HFFc6 (cell line): ENCODE data around the gene KCNJ5. TPM values are rescaled to one million over a fixed set of nuclear protein-coding genes. Genes with fewer than 3 reads are reported as not detected.
"Not testable (repeated sequence)": the region's sequence is repeated elsewhere in the genome, so short reads cannot be mapped to it uniquely, and the experiment has no call there.

Experiments
- DNase-seq: peaks from one replicate; pipeline ENCODE4 v3.0.0-alpha.2; 2018
- H3K27ac Mint-ChIP-seq: 2 replicates; pipeline ENCODE4 v1.8.0; 2020; ENCODE audit warnings: mild to moderate bottlenecking, mixed read lengths
- H3K27me3 Mint-ChIP-seq: 2 replicates; pipeline ENCODE4 v1.8.0; 2021; ENCODE audit warnings: mild to moderate bottlenecking, moderate library complexity, mixed read lengths; ENCODE audit not compliant: insufficient read depth
- H3K36me3 Mint-ChIP-seq: 2 replicates; pipeline ENCODE4 v1.8.0; 2021; ENCODE audit warnings: low read depth, mixed read lengths
- H3K4me1 Mint-ChIP-seq: 2 replicates; pipeline ENCODE4 v1.8.0; 2020; ENCODE audit warnings: low read depth, mixed read lengths
- H3K4me3 Mint-ChIP-seq: 2 replicates; pipeline ENCODE4 v1.8.0; 2020; ENCODE audit warnings: mild to moderate bottlenecking, moderate library complexity, mixed read lengths
- H3K9me3 Mint-ChIP-seq: 2 replicates; pipeline ENCODE4 v1.8.0; 2020; ENCODE audit warnings: mild to moderate bottlenecking, mixed read lengths
- CTCF ChIP-seq: fragments of 200-600 bp; sonication (generic); IDR thresholded peaks from 2 replicates; pipeline ENCODE4 v1.5.0; 2021; ENCODE audit warnings: antibody characterized with exemption, mild to moderate bottlenecking
- total RNA-seq, 6 experiments: library from RNA; stranded (reverse); fragmentation: NEBNext Ultra II Directional; extraction: Animal tissue kit (Norgen Biotek cat#: 25700); gene quantifications; 2 replicates in 1 of 6; 3 replicates in 5 of 6; pipeline ENCODE4 v1.2.3, GENCODE V29; 2021

KCNJ5 gene
- total RNA-seq, 6 experiments from 2014 or later: not detected

GRCh38 chr11:128916037-128916572, 24.9 kb downstream of the KCNJ5 start:
- no peak for DNase-seq
- Mint-ChIP-seq H3K4me1 (no peaks in the 10 kb centered on the region), H3K27ac (no peak overlapping the region), H3K36me3 (peaks cover 6% of the 10 kb centered on the region), H3K27me3 (peaks cover 53% of the 10 kb centered on the region), H3K9me3 (peaks cover 7% of the 10 kb centered on the region), H3K4me3 (no peak overlapping the region)
- no peak for TF ChIP-seq CTCF

DNA sequence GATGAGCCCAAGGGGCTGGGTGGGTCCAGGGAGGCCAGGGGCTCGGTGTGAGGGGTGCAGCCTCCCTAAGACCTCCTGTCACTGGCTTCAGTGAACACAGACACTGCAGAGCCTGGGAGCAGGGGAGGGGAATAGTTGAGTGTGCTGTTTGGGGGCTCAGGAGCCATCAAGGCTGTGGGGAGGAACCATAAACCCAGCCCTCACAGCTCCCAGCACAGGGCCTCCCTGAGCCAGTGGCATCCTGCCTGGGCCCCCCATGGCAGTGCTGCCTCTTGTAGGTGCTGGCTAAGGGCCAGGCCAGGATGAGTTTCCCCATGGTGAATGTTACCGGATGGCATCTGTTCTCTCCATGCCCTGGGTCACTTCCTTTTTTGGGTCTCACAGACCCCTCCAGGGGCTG, 25.5 kb downstream of the KCNJ5 start:
- Mint-ChIP-seq H3K36me3 (peaks cover 6% of the 10 kb centered on the region), H3K4me3 (no peak overlapping the region), H3K27me3 (peaks cover 57% of the 10 kb centered on the region), H3K27ac (no peak overlapping the region), H3K4me1 (no peaks in the 10 kb centered on the region), H3K9me3 (peaks cover 7% of the 10 kb centered on the region)
- no peak for TF ChIP-seq CTCF
- DNase-seq: no peak

DNA sequence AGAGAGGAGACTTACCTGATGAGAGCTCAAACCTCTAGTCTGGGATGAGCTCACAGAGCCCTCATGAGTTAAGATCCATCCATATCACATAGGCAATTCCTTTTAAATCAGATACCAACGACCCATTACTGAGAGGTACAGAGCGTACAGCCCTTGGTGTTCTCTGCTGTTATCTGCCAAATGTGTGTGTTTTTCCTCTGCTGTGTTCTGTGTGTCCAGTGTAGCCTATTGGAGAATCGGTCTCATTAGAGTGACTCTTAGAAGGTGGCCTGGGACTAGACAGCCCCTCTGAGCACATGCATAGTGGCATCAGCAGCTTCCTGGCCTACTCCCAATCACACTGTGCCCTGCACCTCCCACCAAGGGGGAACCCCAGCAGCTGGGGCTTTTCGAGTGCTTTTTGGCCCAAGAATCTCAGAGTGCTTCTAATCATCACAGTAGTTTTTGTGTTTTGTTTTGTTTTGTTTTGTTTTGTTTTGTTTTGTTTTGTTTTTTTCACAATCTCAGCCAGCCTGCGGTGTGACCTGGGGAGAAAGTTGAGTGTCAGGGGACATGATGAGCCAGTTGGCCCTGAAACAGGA, 26.1 kb downstream of the KCNJ5 start:
- Mint-ChIP-seq H3K9me3 (peaks cover 7% of the 10 kb centered on the region), H3K4me1 (no peaks in the 10 kb centered on the region), H3K4me3 (no peak overlapping the region), H3K27ac (no peak overlapping the region), H3K27me3 (peaks cover 60% of the 10 kb centered on the region), H3K36me3 (peaks cover 6% of the 10 kb centered on the region)
- TF ChIP-seq CTCF: no peak
- no peak for DNase-seq

DNA sequence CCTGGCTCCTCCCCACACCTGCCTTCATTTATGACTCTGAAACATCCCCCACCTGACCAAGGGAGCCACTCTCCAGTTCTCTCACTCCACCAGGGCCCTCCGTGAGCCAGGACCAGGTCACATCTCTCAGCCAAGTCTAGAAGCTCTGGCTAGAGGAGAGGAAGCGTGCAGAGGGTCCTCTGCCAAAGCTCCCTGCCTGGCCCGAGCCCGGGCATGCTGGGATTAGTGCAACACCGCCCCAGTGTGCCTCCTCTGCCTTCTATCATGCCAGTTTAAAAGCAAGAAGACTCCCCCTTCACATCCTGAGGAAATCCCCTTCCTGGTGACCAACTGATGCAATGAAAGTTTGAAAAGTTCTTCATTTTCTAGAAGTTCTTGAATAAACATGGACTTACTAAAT, 28.1 kb downstream of the KCNJ5 start:
- no peak overlapping the region for H3K4me3 Mint-ChIP-seq
- no peak overlapping the region for H3K27ac Mint-ChIP-seq
- peaks cover 53% of the 10 kb centered on the region for H3K27me3 Mint-ChIP-seq
- TF ChIP-seq CTCF: no peak
- peaks cover 6% of the 10 kb centered on the region for H3K36me3 Mint-ChIP-seq
- DNase-seq: no peak
- peaks cover 7% of the 10 kb centered on the region for H3K9me3 Mint-ChIP-seq
- no peaks in the 10 kb centered on the region for H3K4me1 Mint-ChIP-seq

DNA sequence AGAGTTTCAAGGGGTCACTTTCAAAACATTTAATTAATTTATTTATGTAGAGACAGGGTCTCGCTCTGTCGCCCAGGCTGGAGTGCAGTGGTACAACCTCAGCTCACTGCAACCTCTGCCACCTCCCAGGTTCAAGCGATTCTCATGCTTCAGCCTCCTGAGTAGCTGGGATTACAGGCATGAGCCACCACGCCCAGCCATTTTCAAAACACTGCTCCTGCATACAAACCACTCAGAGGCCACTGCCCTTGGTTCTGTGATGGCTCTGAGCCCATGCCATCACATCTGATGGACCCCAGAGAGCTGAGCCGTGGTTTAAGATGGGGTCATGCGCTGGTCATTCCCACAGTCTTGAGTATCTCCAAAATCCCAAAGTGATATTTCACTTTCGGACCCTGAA, 28.5 kb downstream of the KCNJ5 start:
- H3K4me1 Mint-ChIP-seq, H3K9me3 Mint-ChIP-seq, H3K36me3 Mint-ChIP-seq, DNase-seq, H3K4me3 Mint-ChIP-seq, H3K27ac Mint-ChIP-seq: not testable (repeated sequence)
- peaks cover 53% of the 10 kb centered on the region for H3K27me3 Mint-ChIP-seq

DNA sequence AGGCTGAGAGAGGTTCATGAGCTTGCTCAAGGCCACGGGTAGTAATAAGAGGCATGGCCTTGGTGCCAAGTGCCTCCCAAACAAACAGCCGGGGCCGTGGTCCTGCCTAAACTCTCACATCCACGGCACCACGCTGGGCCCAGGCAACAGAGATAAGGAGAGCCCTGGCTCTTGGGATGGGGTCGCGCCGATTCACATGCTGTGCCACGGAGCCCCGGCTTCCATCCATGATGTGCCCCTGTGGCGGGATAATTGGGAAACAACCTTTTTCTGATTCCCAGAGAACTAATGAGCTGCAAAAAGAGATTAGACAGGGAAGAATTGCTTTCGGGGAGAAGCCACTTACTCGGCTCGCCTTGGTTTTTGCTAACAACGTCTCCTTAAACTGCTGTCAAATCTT, 29.5 kb downstream of the KCNJ5 start:
- Mint-ChIP-seq H3K4me3 (no peak overlapping the region), H3K9me3 (peaks cover 5% of the 10 kb centered on the region), H3K4me1 (no peaks in the 10 kb centered on the region), H3K27ac (no peak overlapping the region), H3K27me3 (peaks cover 55% of the 10 kb centered on the region), H3K36me3 (peaks cover 5% of the 10 kb centered on the region)
- TF ChIP-seq CTCF: no peak
- DNase-seq: no peak
